ENCODE measurements around the gene DENND1C. TPM values are rescaled to one million over a fixed set of nuclear protein-coding genes. Genes with fewer than 3 reads are reported as not detected.
A peak's percentile ranks its signal among the peaks of the same experiment; 100 is the strongest.

DENND1C gene
- polyA plus RNA-seq, 2 donors: 1.8 to 3.9 TPM

DNA sequence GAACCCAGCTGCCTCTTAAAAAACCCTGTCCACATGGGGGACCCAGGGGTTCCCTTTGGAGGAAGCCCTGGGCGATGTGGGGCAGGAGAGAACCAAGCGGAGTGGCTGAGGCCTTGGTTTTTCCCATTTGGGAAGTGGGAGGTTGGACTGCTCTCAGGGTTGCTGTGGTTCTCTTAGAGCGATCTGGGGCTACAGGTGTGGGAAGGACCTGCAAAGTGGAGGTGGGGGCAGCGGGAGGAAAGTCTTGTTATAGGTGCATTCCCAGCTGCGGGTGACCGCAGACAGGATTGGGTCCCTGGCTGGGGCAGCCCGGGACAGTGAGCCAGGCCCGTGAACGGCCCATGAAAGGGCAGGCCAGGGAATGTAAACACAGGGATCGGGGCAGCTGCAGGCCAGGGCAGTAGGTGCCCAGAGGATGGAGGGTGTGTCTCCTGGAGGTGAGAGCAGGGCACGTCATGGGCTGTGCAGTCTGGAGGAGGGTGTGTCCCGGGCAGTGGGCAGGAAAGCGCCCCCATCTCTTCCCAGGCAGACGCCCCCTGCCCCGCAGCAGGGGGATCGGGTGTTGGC lies 22.8 kb downstream of the DENND1C start:
- WGBS, 2 donors: 33 to 37% methylated on average over 16 of the region's 16 CpGs
- peak overlapping the region; percentile 66 to 82 for H3K4me3 ChIP-seq (ENCODE audit: low read depth in 1 of 2, low read length in 2 of 2)
- peak overlapping the region; percentile 88 to 98 for H3K27ac ChIP-seq (ENCODE audit: low read depth in 2 of 2, low read length in 1 of 2)
- peaks cover 4 to 6% of the 10 kb centered on the region in 2 donors for H3K4me1 ChIP-seq (ENCODE audit: control insufficient read depth in 2 of 2, insufficient read depth in 2 of 2, low read length in 1 of 2)
- peaks cover 2 to 11% of the 10 kb centered on the region in 2 donors for H3K9me3 ChIP-seq (ENCODE audit: control insufficient read depth in 2 of 2, insufficient read depth in 1 of 2, low read depth in 1 of 2, low read length in 1 of 2)
- H3K36me3 ChIP-seq (ENCODE audit: control insufficient read depth in 2 of 2, insufficient read depth in 2 of 2, low read length in 1 of 2): peaks cover 9 to 15% of the 10 kb centered on the region in 2 donors
- no peaks in the 10 kb centered on the region for H3K27me3 ChIP-seq (ENCODE audit: control insufficient read depth in 1 of 2, insufficient read depth in 2 of 2, low read length in 2 of 2)

DNA sequence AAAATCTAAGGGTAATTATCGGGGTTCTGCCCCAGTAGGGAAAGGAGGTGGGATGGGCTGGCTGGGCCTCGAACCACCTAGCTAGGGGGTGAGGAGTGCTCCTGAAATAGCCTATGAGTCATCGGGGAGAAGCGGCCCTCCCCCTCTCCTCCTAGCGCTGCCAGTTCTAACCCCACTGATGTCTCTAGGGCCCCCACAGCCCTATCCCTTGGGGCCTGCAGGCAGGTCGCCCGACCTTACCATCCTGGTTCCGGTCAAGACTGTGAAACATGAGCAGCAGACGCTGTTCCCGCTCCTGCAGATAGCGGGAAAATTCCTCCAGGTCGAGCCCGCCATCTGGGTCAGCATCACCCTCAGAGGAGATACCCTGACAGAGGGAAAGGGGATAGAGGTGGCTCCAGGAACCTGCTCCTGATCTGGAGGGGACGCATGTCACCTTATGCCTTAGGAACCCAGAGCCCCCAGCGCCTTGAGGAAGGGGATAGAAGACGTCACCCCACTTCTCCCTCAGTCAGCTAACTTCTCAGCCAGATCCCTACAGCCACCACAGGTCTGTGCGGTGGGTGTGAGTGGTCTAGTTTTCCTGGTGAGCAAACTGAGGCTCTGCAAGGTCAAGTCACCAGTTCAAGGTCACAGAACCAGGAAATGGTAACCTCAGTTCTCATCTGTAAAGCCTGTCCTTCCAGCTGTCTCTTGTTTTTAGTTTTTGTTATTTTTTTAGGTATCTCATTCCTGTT lies 23.5 kb downstream of the DENND1C start:
- Histone ChIP-seq H3K27me3 (ENCODE audit: control insufficient read depth in 1 of 2, insufficient read depth in 2 of 2, low read length in 2 of 2) (no peaks in the 10 kb centered on the region), H3K4me3 (ENCODE audit: low read depth in 1 of 2, low read length in 2 of 2) (peak overlapping the region; percentile 66 to 82), H3K27ac (ENCODE audit: low read depth in 2 of 2, low read length in 1 of 2) (peak overlapping the region; percentile 88 to 98), H3K9me3 (ENCODE audit: control insufficient read depth in 2 of 2, insufficient read depth in 1 of 2, low read depth in 1 of 2, low read length in 1 of 2) (peaks cover 2 to 12% of the 10 kb centered on the region in 2 donors), H3K36me3 (ENCODE audit: control insufficient read depth in 2 of 2, insufficient read depth in 2 of 2, low read length in 1 of 2) (peaks cover 13 to 19% of the 10 kb centered on the region in 2 donors), H3K4me1 (ENCODE audit: control insufficient read depth in 2 of 2, insufficient read depth in 2 of 2, low read length in 1 of 2) (peaks cover 4% of the 10 kb centered on the region in 2 donors)
- 81 to 83% methylated on average over 16 to 17 of the region's 17 CpGs for WGBS, 2 donors

DNA sequence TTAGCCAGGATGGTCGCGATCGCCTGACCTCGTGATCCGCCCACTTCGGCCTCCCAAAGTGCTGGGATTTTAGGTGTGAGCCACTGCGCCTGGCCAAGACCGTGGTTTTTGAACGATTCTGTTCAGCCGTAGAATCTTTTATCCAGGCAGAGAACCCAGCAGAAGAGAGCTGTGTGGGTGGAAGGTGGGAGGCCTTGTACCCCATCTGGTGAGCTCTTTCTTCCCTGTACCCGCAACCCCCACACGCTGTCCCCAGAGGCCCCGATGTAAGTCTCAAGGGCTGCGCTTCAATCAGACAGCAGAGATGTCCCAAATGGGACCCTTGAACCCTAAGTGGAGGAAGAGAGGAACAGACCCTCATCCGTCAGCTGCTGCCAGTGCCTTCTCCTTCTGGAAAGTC lies 25.7 kb downstream of the DENND1C start:
- H3K4me3 ChIP-seq (ENCODE audit: low read depth in 1 of 2, low read length in 2 of 2): no peak overlapping the region
- H3K4me1 ChIP-seq (ENCODE audit: control insufficient read depth in 2 of 2, insufficient read depth in 2 of 2, low read length in 1 of 2): peaks cover 4% of the 10 kb centered on the region in 2 donors
- peaks cover 2 to 12% of the 10 kb centered on the region in 2 donors for H3K9me3 ChIP-seq (ENCODE audit: control insufficient read depth in 2 of 2, insufficient read depth in 1 of 2, low read depth in 1 of 2, low read length in 1 of 2)
- 92 to 95% methylated on average over 15 of the region's 15 CpGs for WGBS, 2 donors
- peaks cover 17 to 22% of the 10 kb centered on the region in 2 donors for H3K36me3 ChIP-seq (ENCODE audit: control insufficient read depth in 2 of 2, insufficient read depth in 2 of 2, low read length in 1 of 2)
- no peaks in the 10 kb centered on the region for H3K27me3 ChIP-seq (ENCODE audit: control insufficient read depth in 1 of 2, insufficient read depth in 2 of 2, low read length in 2 of 2)
- no peak overlapping the region for H3K27ac ChIP-seq (ENCODE audit: low read depth in 2 of 2, low read length in 1 of 2)

DNA sequence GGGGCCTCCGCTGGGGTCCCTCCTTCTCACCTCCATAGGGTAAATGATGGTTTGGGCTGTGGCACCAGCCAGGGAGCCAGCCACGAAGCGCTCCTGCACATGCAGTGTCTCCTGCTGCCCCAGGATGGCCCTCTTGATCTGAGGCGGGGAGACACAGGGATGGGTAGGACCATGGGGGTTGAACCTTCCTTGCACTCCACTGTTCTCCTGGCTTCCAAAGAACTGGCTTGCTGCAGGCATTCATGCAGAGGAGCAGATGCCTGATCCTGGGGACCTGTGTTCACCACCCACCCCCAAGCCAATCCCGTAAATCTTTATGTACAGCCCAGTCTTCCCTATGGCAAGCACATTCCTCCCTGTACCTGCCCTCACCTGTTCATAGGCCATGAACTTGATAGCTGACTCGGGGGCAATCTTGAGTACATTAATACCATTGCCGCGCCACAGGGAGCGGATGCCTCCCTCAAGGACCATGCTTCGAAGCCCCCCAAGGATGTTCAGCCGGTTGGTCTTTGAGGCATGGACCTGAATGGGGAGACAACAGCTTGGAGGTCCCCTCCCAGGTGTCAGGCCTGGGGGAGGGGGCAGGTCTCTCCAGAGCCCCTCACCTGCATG lies 27.5 kb downstream of the DENND1C start:
- Histone ChIP-seq H3K36me3 (ENCODE audit: control insufficient read depth in 2 of 2, insufficient read depth in 2 of 2, low read length in 1 of 2) (peaks cover 17 to 25% of the 10 kb centered on the region in 2 donors), H3K4me3 (ENCODE audit: low read depth in 1 of 2, low read length in 2 of 2) (no peak overlapping the region)
- 98 to 99% methylated on average over 11 of the region's 11 CpGs for WGBS, 2 donors

DNA sequence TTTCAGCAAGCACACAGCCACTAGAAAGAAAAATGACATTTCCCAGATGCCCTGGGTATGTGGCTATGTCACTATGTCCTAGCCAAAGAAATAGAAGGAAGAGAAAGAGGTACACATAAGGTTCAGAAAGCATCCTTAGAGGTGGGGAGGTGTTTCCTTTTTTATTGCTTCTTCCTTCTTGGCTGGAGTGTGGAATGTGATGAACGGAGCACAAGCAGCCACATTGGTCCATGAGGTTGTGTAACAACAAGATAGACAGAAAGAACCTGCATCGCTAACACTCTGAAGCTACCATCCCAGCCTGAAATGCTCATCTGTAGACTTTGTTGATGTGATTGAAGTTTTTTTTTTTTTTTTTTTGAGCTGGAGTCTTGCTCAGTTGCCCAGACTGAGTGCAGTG lies 28.7 kb downstream of the DENND1C start:
- no peak overlapping the region for H3K4me3 ChIP-seq (ENCODE audit: low read depth in 1 of 2, low read length in 2 of 2)
- 97 to 98% methylated on average over 2 of the region's 2 CpGs for WGBS, 2 donors
- H3K4me1 ChIP-seq (ENCODE audit: control insufficient read depth in 2 of 2, insufficient read depth in 2 of 2, low read length in 1 of 2): no peaks in the 10 kb centered on the region
- H3K9me3 ChIP-seq (ENCODE audit: control insufficient read depth in 2 of 2, insufficient read depth in 1 of 2, low read depth in 1 of 2, low read length in 1 of 2): peaks cover 2 to 12% of the 10 kb centered on the region in 2 donors
- H3K36me3 ChIP-seq (ENCODE audit: control insufficient read depth in 2 of 2, insufficient read depth in 2 of 2, low read length in 1 of 2): peaks cover 17 to 23% of the 10 kb centered on the region in 2 donors
- H3K27ac ChIP-seq (ENCODE audit: low read depth in 2 of 2, low read length in 1 of 2): no peak overlapping the region
- H3K27me3 ChIP-seq (ENCODE audit: control insufficient read depth in 1 of 2, insufficient read depth in 2 of 2, low read length in 2 of 2): no peaks in the 10 kb centered on the region

More for the DNA sequence above, 27.5 kb downstream of the DENND1C start:
- H3K4me1 ChIP-seq (ENCODE audit: control insufficient read depth in 2 of 2, insufficient read depth in 2 of 2, low read length in 1 of 2): peaks cover 4% of the 10 kb centered on the region in 2 donors
- peaks cover 2 to 12% of the 10 kb centered on the region in 2 donors for H3K9me3 ChIP-seq (ENCODE audit: control insufficient read depth in 2 of 2, insufficient read depth in 1 of 2, low read depth in 1 of 2, low read length in 1 of 2)
- H3K27ac ChIP-seq (ENCODE audit: low read depth in 2 of 2, low read length in 1 of 2): no peak overlapping the region
- no peaks in the 10 kb centered on the region for H3K27me3 ChIP-seq (ENCODE audit: control insufficient read depth in 1 of 2, insufficient read depth in 2 of 2, low read length in 2 of 2)

DNA sequence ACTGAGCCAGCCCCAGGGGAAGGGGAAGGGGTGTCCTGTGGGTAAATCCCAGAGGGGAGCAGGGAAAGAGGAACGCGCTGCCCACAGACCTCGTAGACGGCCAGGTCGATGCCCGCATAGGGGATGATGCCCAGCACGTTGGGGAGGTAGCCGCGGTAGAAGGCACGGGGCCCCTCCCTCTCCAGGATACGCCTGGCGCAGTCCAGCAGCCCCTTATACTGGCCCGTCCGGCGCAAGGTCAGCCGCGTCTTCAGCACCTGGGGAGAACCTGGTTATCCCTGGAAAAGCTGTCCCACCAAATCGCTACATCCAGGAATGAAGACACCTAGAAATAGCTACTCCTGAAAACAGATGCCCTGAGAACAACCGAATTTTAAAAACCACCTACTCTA lies 29.4 kb downstream of the DENND1C start:
- 95 to 96% methylated on average over 19 of the region's 19 CpGs for WGBS, 2 donors
- Histone ChIP-seq H3K36me3 (ENCODE audit: control insufficient read depth in 2 of 2, insufficient read depth in 2 of 2, low read length in 1 of 2) (peaks cover 17 to 23% of the 10 kb centered on the region in 2 donors), H3K27me3 (ENCODE audit: control insufficient read depth in 1 of 2, insufficient read depth in 2 of 2, low read length in 2 of 2) (no peaks in the 10 kb centered on the region), H3K4me1 (ENCODE audit: control insufficient read depth in 2 of 2, insufficient read depth in 2 of 2, low read length in 1 of 2) (no peaks in the 10 kb centered on the region), H3K27ac (ENCODE audit: low read depth in 2 of 2, low read length in 1 of 2) (no peak overlapping the region), H3K9me3 (ENCODE audit: control insufficient read depth in 2 of 2, insufficient read depth in 1 of 2, low read depth in 1 of 2, low read length in 1 of 2) (peaks cover 2 to 12% of the 10 kb centered on the region in 2 donors), H3K4me3 (ENCODE audit: low read depth in 1 of 2, low read length in 2 of 2) (no peak overlapping the region)

DNA sequence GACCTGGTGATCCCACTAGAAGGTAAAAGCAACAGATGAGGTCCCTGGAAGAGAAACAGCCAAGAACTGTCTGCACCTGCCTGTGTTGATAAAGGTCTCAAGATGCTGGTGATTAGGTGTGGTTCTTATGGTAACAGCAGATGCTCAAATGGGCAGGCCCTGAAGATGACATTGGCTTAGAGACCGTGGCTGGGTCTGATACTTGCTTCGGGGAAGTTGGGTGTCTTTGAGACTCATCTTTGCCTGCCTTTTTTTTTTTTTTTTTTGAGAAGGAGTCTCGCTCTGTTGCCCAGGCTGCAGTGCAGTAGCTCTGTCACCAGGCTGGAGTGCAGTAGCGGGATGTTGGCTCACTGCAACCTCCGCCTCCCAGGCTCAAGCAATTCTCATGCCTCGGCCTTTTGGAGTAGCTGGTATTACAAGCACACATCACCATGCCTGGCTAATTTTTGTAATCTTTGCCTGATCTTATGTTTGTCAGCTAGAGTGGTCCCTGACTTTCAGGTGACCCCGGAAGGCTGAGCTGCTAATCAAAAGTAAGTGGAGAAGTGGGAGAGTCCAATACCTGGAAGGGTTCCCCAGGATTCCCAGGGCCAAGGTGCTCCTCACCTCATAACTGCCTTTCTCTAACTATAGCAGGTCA lies 29.9 kb downstream of the DENND1C start:
- H3K9me3 ChIP-seq (ENCODE audit: control insufficient read depth in 2 of 2, insufficient read depth in 1 of 2, low read depth in 1 of 2, low read length in 1 of 2): peaks cover 2 to 12% of the 10 kb centered on the region in 2 donors
- H3K27ac ChIP-seq (ENCODE audit: low read depth in 2 of 2, low read length in 1 of 2): no peak overlapping the region
- H3K27me3 ChIP-seq (ENCODE audit: control insufficient read depth in 1 of 2, insufficient read depth in 2 of 2, low read length in 2 of 2): no peaks in the 10 kb centered on the region
- no peak overlapping the region for H3K4me3 ChIP-seq (ENCODE audit: low read depth in 1 of 2, low read length in 2 of 2)
- 92 to 93% methylated on average over 7 of the region's 7 CpGs for WGBS, 2 donors
- no peaks in the 10 kb centered on the region for H3K4me1 ChIP-seq (ENCODE audit: control insufficient read depth in 2 of 2, insufficient read depth in 2 of 2, low read length in 1 of 2)
- peaks cover 17 to 23% of the 10 kb centered on the region in 2 donors for H3K36me3 ChIP-seq (ENCODE audit: control insufficient read depth in 2 of 2, insufficient read depth in 2 of 2, low read length in 1 of 2)

DNA sequence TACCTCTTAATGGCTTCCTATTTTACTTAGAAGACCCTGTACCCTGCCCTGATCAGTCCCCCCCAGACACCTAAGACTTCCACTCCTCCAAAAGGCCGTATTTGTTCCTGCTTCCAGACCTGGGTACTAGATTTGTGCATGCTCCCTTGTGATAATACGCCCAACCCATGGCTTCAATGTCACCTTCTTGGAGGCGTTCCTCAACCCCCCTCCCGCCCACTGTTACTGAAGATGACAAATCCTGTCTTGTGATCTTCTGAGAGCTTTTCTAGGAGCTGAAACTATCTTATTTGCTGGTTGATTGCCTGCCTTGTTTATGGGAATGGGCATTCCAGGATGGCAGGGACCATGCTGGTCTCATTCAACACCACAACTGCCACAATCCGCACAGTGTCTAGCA lies 31.4 kb downstream of the DENND1C start:
- H3K4me3 ChIP-seq (ENCODE audit: low read depth in 1 of 2, low read length in 2 of 2): no peak overlapping the region
- 91 to 94% methylated on average over 5 of the region's 5 CpGs for WGBS, 2 donors
- peaks cover 17 to 29% of the 10 kb centered on the region in 2 donors for H3K36me3 ChIP-seq (ENCODE audit: control insufficient read depth in 2 of 2, insufficient read depth in 2 of 2, low read length in 1 of 2)

DNA sequence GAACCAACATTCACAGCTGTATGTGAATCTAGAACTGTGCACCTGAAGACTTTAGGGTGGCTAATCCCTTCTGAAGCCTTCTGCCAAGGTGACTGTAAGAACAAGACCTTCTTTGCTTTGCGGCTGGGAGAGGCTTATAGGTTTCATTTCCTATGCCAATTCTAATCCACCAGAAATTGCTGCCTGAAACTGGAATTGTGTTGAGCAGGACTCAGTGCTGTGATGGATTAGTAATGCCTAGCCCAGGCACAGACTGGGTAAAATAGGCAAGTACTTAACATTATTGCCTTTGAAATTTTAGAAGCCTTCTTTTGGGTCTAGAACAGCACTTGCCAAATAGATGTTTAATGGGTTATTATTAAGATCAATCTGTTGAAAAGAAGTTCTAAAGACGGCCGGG lies 33.5 kb downstream of the DENND1C start:
- H3K36me3 ChIP-seq (ENCODE audit: control insufficient read depth in 2 of 2, insufficient read depth in 2 of 2, low read length in 1 of 2): peaks cover 8 to 12% of the 10 kb centered on the region in 2 donors
- no peaks in the 10 kb centered on the region for H3K27me3 ChIP-seq (ENCODE audit: control insufficient read depth in 1 of 2, insufficient read depth in 2 of 2, low read length in 2 of 2)
- peaks cover 0 to 3% of the 10 kb centered on the region in 2 donors for H3K9me3 ChIP-seq (ENCODE audit: control insufficient read depth in 2 of 2, insufficient read depth in 1 of 2, low read depth in 1 of 2, low read length in 1 of 2)
- H3K27ac ChIP-seq (ENCODE audit: low read depth in 2 of 2, low read length in 1 of 2): no peak overlapping the region
- 56 to 74% methylated on average over 3 of the region's 3 CpGs for WGBS, 2 donors
- H3K4me1 ChIP-seq (ENCODE audit: control insufficient read depth in 2 of 2, insufficient read depth in 2 of 2, low read length in 1 of 2): no peaks in the 10 kb centered on the region
- no peak overlapping the region for H3K4me3 ChIP-seq (ENCODE audit: low read depth in 1 of 2, low read length in 2 of 2)

More for the DNA sequence above, 31.4 kb downstream of the DENND1C start:
- H3K9me3 ChIP-seq (ENCODE audit: control insufficient read depth in 2 of 2, insufficient read depth in 1 of 2, low read depth in 1 of 2, low read length in 1 of 2): peaks cover 2 to 12% of the 10 kb centered on the region in 2 donors
- no peaks in the 10 kb centered on the region for H3K4me1 ChIP-seq (ENCODE audit: control insufficient read depth in 2 of 2, insufficient read depth in 2 of 2, low read length in 1 of 2)
- H3K27ac ChIP-seq (ENCODE audit: low read depth in 2 of 2, low read length in 1 of 2): no peak overlapping the region
- H3K27me3 ChIP-seq (ENCODE audit: control insufficient read depth in 1 of 2, insufficient read depth in 2 of 2, low read length in 2 of 2): no peaks in the 10 kb centered on the region

All from esophagus (tissue), 2 donors.